GM12891 (cell line): ENCODE measurements around the gene S100A16.
A peak's percentile ranks its signal among the peaks of the same experiment; 100 is the strongest.
"Not testable (repeated sequence)": the region's sequence is repeated elsewhere in the genome, so short reads cannot be mapped to it uniquely, and the experiment has no call there.

Experiments
- DNase-seq: peaks from one replicate; pipeline ENCODE4 v3.0.0; 2011; ENCODE audit warnings: low spot score; ENCODE audit not compliant: insufficient read length
- FAIRE-seq: peaks from 2 replicates; lab custom pipeline; 2011; peaks lifted over from hg19 to GRCh38; lab: Jason Lieb, UNC
- PAX5 ChIP-seq: IDR thresholded peaks from 2 replicates; pipeline ENCODE4 v1.6.1; 2011; ENCODE audit warnings: low read length, moderate library complexity, mild to moderate bottlenecking; ENCODE audit not compliant: insufficient read depth, severe bottlenecking
- POLR2A ChIP-seq: IDR thresholded peaks from 2 replicates; pipeline ENCODE4 v1.6.1; 2011; ENCODE audit warnings: low read depth, low read length, control low read depth
- POLR2AphosphoS5 ChIP-seq: IDR thresholded peaks from 2 replicates; pipeline ENCODE4 v1.6.1; 2011; ENCODE audit warnings: low read depth, low read length, control low read depth
- POU2F2 ChIP-seq: IDR thresholded peaks from 2 replicates; pipeline ENCODE4 v1.6.1; 2011; ENCODE audit warnings: low read depth, mild to moderate bottlenecking, control low read depth, low read length, moderate library complexity
- SPI1 ChIP-seq: IDR thresholded peaks from 2 replicates; pipeline ENCODE4 v1.6.1; 2011; ENCODE audit warnings: low read depth, low read length, control low read depth
- TAF1 ChIP-seq: IDR thresholded peaks from 2 replicates; pipeline ENCODE4 v1.6.1; 2011; ENCODE audit warnings: low read depth, low read length, control low read depth

S100A16 gene

GRCh38 chr1:153649863-153650235, 36.9 kb upstream of the S100A16 start:
- FAIRE-seq (peak; percentile 9), DNase-seq (no peak)

GRCh38 chr1:153649137-153649862, 36.4 kb upstream of the S100A16 start:
- TF ChIP-seq POLR2AphosphoS5 (peak; percentile 53; the same call in 1 of the 2 replicates), TAF1 (no peak), POLR2A (peak; percentile 44; the same call in 1 of the 2 replicates), SPI1 (no peak), PAX5 (no peak), POU2F2 (no peak)
- DNase-seq (no peak), FAIRE-seq (no peak)

More at GRCh38 chr1:153649863-153650235, 36.9 kb upstream of the S100A16 start:
- TF ChIP-seq POLR2A (0 out of 2 replicates have a peak, but pooled peaks have one; percentile 4), POLR2AphosphoS5 (no peak), TAF1 (no peak)

- FAIRE-seq: no peak
- no peak for DNase-seq
- TF ChIP-seq POLR2AphosphoS5 (peak; percentile 73), SPI1 (no peak), POU2F2 (0 out of 2 replicates have a peak, but pooled peaks have one; percentile 29), POLR2A (peak; percentile 24)
These were observed 35.2 kb upstream of the S100A16 start for GRCh38 chr1:153648000-153648643.

- FAIRE-seq (no peak), DNase-seq (no peak)
- TF ChIP-seq POLR2AphosphoS5 (peak; percentile 85; the same call in 1 of the 2 replicates), TAF1 (no peak), POU2F2 (no peak), POLR2A (peak; percentile 50; the same call in 1 of the 2 replicates)
These were observed 34.4 kb upstream of the S100A16 start for GRCh38 chr1:153647346-153647714.

- TF ChIP-seq PAX5 (no peak), POLR2A (peak; percentile 72), POU2F2 (no peak)
- no peak for FAIRE-seq
These were observed 33.9 kb upstream of the S100A16 start for GRCh38 chr1:153646672-153647345.

GRCh38 chr1:153643816-153644215, 30.9 kb upstream of the S100A16 start:
- DNase-seq (no peak), FAIRE-seq (no peak)
- TF ChIP-seq POU2F2 (no peak), PAX5 (no peak), POLR2AphosphoS5 (no peak), POLR2A (no peak), SPI1 (no peak), TAF1 (no peak)

More at GRCh38 chr1:153646672-153647345, 33.9 kb upstream of the S100A16 start:
- DNase-seq: no peak

- FAIRE-seq: no peak
- TF ChIP-seq SPI1 (no peak), POU2F2 (no peak), TAF1 (no peak), POLR2A (no peak), POLR2AphosphoS5 (no peak), PAX5 (no peak)
These were observed 30.2 kb upstream of the S100A16 start for GRCh38 chr1:153643100-153643499.

GRCh38 chr1:153642161-153642560, 29.2 kb upstream of the S100A16 start:
- TF ChIP-seq POLR2AphosphoS5 (no peak), POLR2A (no peak), POU2F2 (no peak), PAX5 (no peak), SPI1 (no peak), TAF1 (no peak)
- DNase-seq (no peak), FAIRE-seq (no peak)

More at GRCh38 chr1:153643100-153643499, 30.2 kb upstream of the S100A16 start:
- DNase-seq: no peak

- FAIRE-seq: no peak
- DNase-seq: no peak
- TF ChIP-seq POU2F2: no peak
- TF ChIP-seq TAF1: no peak
- no peak for TF ChIP-seq POLR2AphosphoS5
- no peak for TF ChIP-seq SPI1
- TF ChIP-seq POLR2A: 0 out of 2 replicates have a peak, but pooled peaks have one; percentile 26
- TF ChIP-seq PAX5: no peak
These were observed 27.9 kb upstream of the S100A16 start for GRCh38 chr1:153640861-153641260.

GRCh38 chr1:153640213-153640612, 27.3 kb upstream of the S100A16 start:
- FAIRE-seq: not testable (repeated sequence)

More at GRCh38 chr1:153640213-153640612, 27.3 kb upstream of the S100A16 start:
- DNase-seq: not testable (repeated sequence)
